Measurements from ENCODE around the gene RAI1. TPM values are rescaled to one million over a fixed set of nuclear protein-coding genes. Genes with fewer than 3 reads are reported as not detected.

Gene RAI1
- total RNA-seq, 1 donor from 2014 or later, result 31.1 TPM

- Histone ChIP-seq H3K36me3 (peaks cover 63% of the 10 kb centered on the region), H3K4me3 (no peak overlapping the region), H3K9me3 (no peaks in the 10 kb centered on the region), H3K4me1 (no peaks in the 10 kb centered on the region), H3K27ac (no peak overlapping the region), H3K27me3 (ENCODE audit: low read depth) (no peaks in the 10 kb centered on the region)
- no peak for ATAC-seq
- DNase-seq, result no peak
- no peak for TF ChIP-seq CTCF (IDR thresholded peaks at IDR 0.05)
- intact Hi-C loops (cut with DNase I), result no loop called here
Observed at GRCh38 chr17:17800504-17801021, 119.3 kb downstream of the RAI1 start.

GRCh38 chr17:17801800-17802481 lies 120.7 kb downstream of the RAI1 start:
- Histone ChIP-seq H3K9me3 (no peaks in the 10 kb centered on the region), H3K4me1 (no peaks in the 10 kb centered on the region), H3K36me3 (peaks cover 61% of the 10 kb centered on the region), H3K27ac (no peak overlapping the region), H3K27me3 (ENCODE audit: low read depth) (no peaks in the 10 kb centered on the region), H3K4me3 (no peak overlapping the region)
- DNase-seq (no peak), ATAC-seq (no peak)
- intact Hi-C loops (cut with DNase I), result no loop called here
- TF ChIP-seq CTCF (IDR thresholded peaks at IDR 0.05), result no peak

GRCh38 chr17:17804007-17804406 lies 122.7 kb downstream of the RAI1 start:
- Histone ChIP-seq H3K36me3 (peaks cover 40% of the 10 kb centered on the region), H3K4me3 (no peak overlapping the region), H3K27me3 (ENCODE audit: low read depth) (no peaks in the 10 kb centered on the region), H3K4me1 (no peaks in the 10 kb centered on the region), H3K27ac (no peak overlapping the region), H3K9me3 (no peaks in the 10 kb centered on the region)
- no peak for DNase-seq
- intact Hi-C loops (cut with DNase I), result no loop called here
- TF ChIP-seq CTCF (IDR thresholded peaks at IDR 0.05), result no peak
- ATAC-seq, result no peak

- no peak overlapping the region for H3K4me3 ChIP-seq
- ATAC-seq (no peak), DNase-seq (no peak)
- H3K4me1 ChIP-seq, result peaks cover 5% of the 10 kb centered on the region
- no peaks in the 10 kb centered on the region for H3K9me3 ChIP-seq
- no peak overlapping the region for H3K27ac ChIP-seq
- peaks cover 45% of the 10 kb centered on the region for H3K36me3 ChIP-seq
- H3K27me3 ChIP-seq (ENCODE audit: low read depth), result no peaks in the 10 kb centered on the region
- intact Hi-C loops (cut with DNase I), result no loop called here
- TF ChIP-seq CTCF (IDR thresholded peaks at IDR 0.05), result no peak
Observed at GRCh38 chr17:17805575-17805974, 124.3 kb downstream of the RAI1 start.

GRCh38 chr17:17806035-17806434 lies 124.8 kb downstream of the RAI1 start:
- ATAC-seq (no peak), DNase-seq (no peak)
- intact Hi-C loops (cut with DNase I), result no loop called here
- Histone ChIP-seq H3K27ac (no peak overlapping the region), H3K4me3 (no peak overlapping the region), H3K36me3 (peaks cover 49% of the 10 kb centered on the region), H3K4me1 (peaks cover 10% of the 10 kb centered on the region), H3K27me3 (ENCODE audit: low read depth) (no peaks in the 10 kb centered on the region), H3K9me3 (no peaks in the 10 kb centered on the region)
- TF ChIP-seq CTCF (IDR thresholded peaks at IDR 0.05), result no peak
